ENCODE measurements around the gene TADA3.

DNA sequence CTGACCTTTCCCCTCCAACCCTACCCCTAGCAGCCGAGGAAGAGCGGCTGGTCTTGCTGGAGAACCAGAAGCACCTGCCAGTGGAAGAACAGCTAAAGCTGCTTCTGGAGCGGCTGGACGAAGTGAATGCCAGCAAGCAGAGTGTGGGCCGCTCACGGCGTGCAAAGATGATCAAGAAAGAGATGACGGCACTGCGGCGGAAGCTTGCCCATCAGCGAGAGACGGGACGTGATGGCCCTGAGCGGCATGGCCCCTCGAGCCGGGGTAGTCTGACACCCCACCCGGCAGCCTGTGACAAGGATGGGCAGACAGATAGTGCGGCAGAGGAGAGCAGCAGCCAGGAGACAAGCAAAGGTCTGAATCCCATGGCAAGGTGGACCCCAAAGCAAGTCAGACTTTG is 48.7 kb downstream of the TADA3 start:
- TF ChIP-seq, protein P1, sequence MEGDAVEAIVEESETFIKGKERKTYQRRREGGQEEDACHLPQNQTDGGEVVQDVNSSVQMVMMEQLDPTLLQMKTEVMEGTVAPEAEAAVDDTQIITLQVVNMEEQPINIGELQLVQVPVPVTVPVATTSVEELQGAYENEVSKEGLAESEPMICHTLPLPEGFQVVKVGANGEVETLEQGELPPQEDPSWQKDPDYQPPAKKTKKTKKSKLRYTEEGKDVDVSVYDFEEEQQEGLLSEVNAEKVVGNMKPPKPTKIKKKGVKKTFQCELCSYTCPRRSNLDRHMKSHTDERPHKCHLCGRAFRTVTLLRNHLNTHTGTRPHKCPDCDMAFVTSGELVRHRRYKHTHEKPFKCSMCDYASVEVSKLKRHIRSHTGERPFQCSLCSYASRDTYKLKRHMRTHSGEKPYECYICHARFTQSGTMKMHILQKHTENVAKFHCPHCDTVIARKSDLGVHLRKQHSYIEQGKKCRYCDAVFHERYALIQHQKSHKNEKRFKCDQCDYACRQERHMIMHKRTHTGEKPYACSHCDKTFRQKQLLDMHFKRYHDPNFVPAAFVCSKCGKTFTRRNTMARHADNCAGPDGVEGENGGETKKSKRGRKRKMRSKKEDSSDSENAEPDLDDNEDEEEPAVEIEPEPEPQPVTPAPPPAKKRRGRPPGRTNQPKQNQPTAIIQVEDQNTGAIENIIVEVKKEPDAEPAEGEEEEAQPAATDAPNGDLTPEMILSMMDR (IDR thresholded peaks at IDR 0.05) = no peak
- TF ChIP-seq POLR2A (IDR thresholded peaks at IDR 0.05) = no peak
